H1 (cell line): ENCODE results near the gene ZNF501. TPM values are rescaled to one million over a fixed set of nuclear protein-coding genes. Genes with fewer than 3 reads are reported as not detected.

ENCODE experiments used
- ATF2 ChIP-seq: IDR thresholded peaks from 2 replicates; pipeline ENCODE4 v1.6.1; 2012; ENCODE audit warnings: low read length, inconsistent platforms
- TCF12 ChIP-seq: IDR thresholded peaks from 2 replicates; pipeline ENCODE4 v1.6.1; 2011; ENCODE audit warnings: low read depth, mild to moderate bottlenecking, low read length
- ZNF274 ChIP-seq: IDR thresholded peaks from 2 replicates; pipeline ENCODE4 v1.7.0; 2012; ENCODE audit warnings: low read length, borderline replicate concordance; ENCODE audit errors: extremely low read depth
- polyA plus RNA-seq, 7 experiments: library from polyadenylated mRNA; depleted of rRNA in 3 of 7; stranded (reverse) in 5 of 7; unstranded in 2 of 7; fragments of >200 nt in 5 of 7; fragments of 200-250 nt in 2 of 7; gene quantifications; 1 replicate in 5 of 7; 2 replicates in 1 of 7; 4 replicates in 1 of 7; pipeline versions ENCODE4 v1.2.1 to v1.2.3, GENCODE V29; 2011 to 2013; ENCODE audit warnings: missing spikeins in 2 of 7, mixed read lengths in 2 of 7
- total RNA-seq: library from RNA; stranded (reverse); fragmentation: NEBNext Ultra II Directional; extraction: Animal tissue kit (Norgen Biotek cat#: 25700); gene quantifications from 2 replicates; pipeline ENCODE4 v1.2.1, GENCODE V29; 2021

Gene ZNF501
- total and polyA plus RNA-seq, 2 of the 8 experiments (the other 6 are each of a cell fraction or from before 2014, with no cell fraction given): 1.6 to 5.3 TPM

GRCh38 chr3:44762690-44763089, 33.3 kb downstream of the ZNF501 start (continued):
- TF ChIP-seq ATF2 (no peak), ZNF274 (no peak), TCF12 (no peak)
- TF ChIP-seq, all 59 proteins: peak for 0
